Endodermal cell (in vitro differentiated cells): ENCODE results near the gene SLC29A2. TPM values are rescaled to one million over a fixed set of nuclear protein-coding genes. Genes with fewer than 3 reads are reported as not detected.
A peak's percentile ranks its signal among the peaks of the same experiment; 100 is the strongest.

Experiments used
- DNase-seq: peaks from one replicate; pipeline ENCODE4 v3.0.0-alpha.2; 2017
- H3K27ac ChIP-seq: 2 replicates; pipeline ENCODE4 v1.5.1; 2013; ENCODE audit warnings: mild to moderate bottlenecking, low read depth, low read length, moderate library complexity
- H3K27me3 ChIP-seq: 2 replicates; pipeline ENCODE4 v1.6.1; 2013; ENCODE audit warnings: mild to moderate bottlenecking, low read length, moderate library complexity; ENCODE audit not compliant: insufficient read depth, control insufficient read depth, poor library complexity, severe bottlenecking
- H3K36me3 ChIP-seq: 2 replicates; pipeline ENCODE4 v1.7.0; 2013; ENCODE audit warnings: mild to moderate bottlenecking, low read length, moderate library complexity; ENCODE audit not compliant: control insufficient read depth, insufficient read depth
- H3K4me1 ChIP-seq: one replicate; pipeline ENCODE4 v1.7.0; 2013; ENCODE audit warnings: low read length; ENCODE audit not compliant: control insufficient read depth, insufficient read depth
- H3K4me3 ChIP-seq: 2 replicates; pipeline ENCODE4 v1.5.1; 2013; ENCODE audit warnings: mild to moderate bottlenecking, low read length, moderate library complexity
- H3K9ac ChIP-seq: 2 replicates; pipeline ENCODE4 v1.6.1; 2013; ENCODE audit warnings: mild to moderate bottlenecking, low read length, moderate library complexity; ENCODE audit not compliant: poor library complexity, severe bottlenecking; ENCODE audit errors: extremely low read depth
- H3K9me3 ChIP-seq: 2 replicates; pipeline ENCODE4 v1.6.1; 2013; ENCODE audit warnings: mild to moderate bottlenecking, low read length, moderate library complexity; ENCODE audit not compliant: control insufficient read depth
- H3K27ac Mint-ChIP-seq: 2 replicates; pipeline ENCODE4 v1.8.0; 2020; ENCODE audit warnings: mixed read lengths
- H3K27me3 Mint-ChIP-seq: 2 replicates; pipeline ENCODE4 v1.8.0; 2021; ENCODE audit warnings: mild to moderate bottlenecking, mixed read lengths; ENCODE audit not compliant: insufficient read depth
- H3K36me3 Mint-ChIP-seq: 2 replicates; pipeline ENCODE4 v1.8.0; 2020; ENCODE audit warnings: low read depth, mixed read lengths
- H3K4me1 Mint-ChIP-seq: 2 replicates; pipeline ENCODE4 v1.8.0; 2020; ENCODE audit warnings: mixed read lengths
- H3K4me3 Mint-ChIP-seq: 2 replicates; pipeline ENCODE4 v1.8.0; 2020; ENCODE audit warnings: mild to moderate bottlenecking, moderate library complexity, mixed read lengths
- H3K9me3 Mint-ChIP-seq: 2 replicates; pipeline ENCODE4 v1.8.0; 2020; ENCODE audit warnings: mild to moderate bottlenecking, mixed read lengths
- WGBS, 2 experiments: methylation state at CpG; one replicate each; pipeline versions ENCODE4 v1.1.5 to v1.1.7; 2013; ENCODE audit warnings: missing lambda C conversion rate in 2 of 2, mixed read lengths in 1 of 2; ENCODE audit not compliant: insufficient coverage in 1 of 2, insufficient read length in 1 of 2; 5-methylcytosine and 5-hydroxymethylcytosine counted together
- total RNA-seq, 2 donors: library from RNA; stranded (reverse); fragmentation: NEBNext Ultra II Directional in 1 of 2; extraction: Animal tissue kit (Norgen Biotek cat#: 25700) in 1 of 2; gene quantifications; 2 replicates in 1 of 2; 3 replicates in 1 of 2; pipeline ENCODE4 v1.2.1, GENCODE V29; 2021
- TF ChIP-seq, protein P1 (sequence below): fragments of 200-600 bp; sonication (generic); conservative IDR thresholded peaks from 2 replicates; pipeline ENCODE4 v1.5.0; 2021; ENCODE audit warnings: antibody characterized with exemption, mild to moderate bottlenecking

The SLC29A2 gene
- total RNA-seq, 2 donors from 2014 or later = 30.8 to 32.4 TPM

GRCh38 chr11:66318600-66318970 lies 53.0 kb downstream of the SLC29A2 start:
- DNase-seq = no peak
- no peak overlapping the region for H3K4me3 Mint-ChIP-seq
- H3K36me3 ChIP-seq = no peaks in the 10 kb centered on the region
- H3K36me3 Mint-ChIP-seq = no peaks in the 10 kb centered on the region
- no peaks in the 10 kb centered on the region for H3K4me1 ChIP-seq
- WGBS, 2 experiments = 87 to 100% methylated on average over 2 to 3 of the region's 3 CpGs
- peaks cover 24% of the 10 kb centered on the region for H3K27me3 Mint-ChIP-seq
- peaks cover 9% of the 10 kb centered on the region for H3K4me1 Mint-ChIP-seq
- H3K9me3 Mint-ChIP-seq = peaks cover 19% of the 10 kb centered on the region
- H3K4me3 ChIP-seq = no peak overlapping the region
- no peaks in the 10 kb centered on the region for H3K27me3 ChIP-seq
- TF ChIP-seq, protein P1, sequence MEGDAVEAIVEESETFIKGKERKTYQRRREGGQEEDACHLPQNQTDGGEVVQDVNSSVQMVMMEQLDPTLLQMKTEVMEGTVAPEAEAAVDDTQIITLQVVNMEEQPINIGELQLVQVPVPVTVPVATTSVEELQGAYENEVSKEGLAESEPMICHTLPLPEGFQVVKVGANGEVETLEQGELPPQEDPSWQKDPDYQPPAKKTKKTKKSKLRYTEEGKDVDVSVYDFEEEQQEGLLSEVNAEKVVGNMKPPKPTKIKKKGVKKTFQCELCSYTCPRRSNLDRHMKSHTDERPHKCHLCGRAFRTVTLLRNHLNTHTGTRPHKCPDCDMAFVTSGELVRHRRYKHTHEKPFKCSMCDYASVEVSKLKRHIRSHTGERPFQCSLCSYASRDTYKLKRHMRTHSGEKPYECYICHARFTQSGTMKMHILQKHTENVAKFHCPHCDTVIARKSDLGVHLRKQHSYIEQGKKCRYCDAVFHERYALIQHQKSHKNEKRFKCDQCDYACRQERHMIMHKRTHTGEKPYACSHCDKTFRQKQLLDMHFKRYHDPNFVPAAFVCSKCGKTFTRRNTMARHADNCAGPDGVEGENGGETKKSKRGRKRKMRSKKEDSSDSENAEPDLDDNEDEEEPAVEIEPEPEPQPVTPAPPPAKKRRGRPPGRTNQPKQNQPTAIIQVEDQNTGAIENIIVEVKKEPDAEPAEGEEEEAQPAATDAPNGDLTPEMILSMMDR = no peak
- H3K27ac Mint-ChIP-seq = no peak overlapping the region
- no peak overlapping the region for H3K9ac ChIP-seq
- H3K9me3 ChIP-seq = no peaks in the 10 kb centered on the region
- H3K27ac ChIP-seq = no peak overlapping the region

DNA sequence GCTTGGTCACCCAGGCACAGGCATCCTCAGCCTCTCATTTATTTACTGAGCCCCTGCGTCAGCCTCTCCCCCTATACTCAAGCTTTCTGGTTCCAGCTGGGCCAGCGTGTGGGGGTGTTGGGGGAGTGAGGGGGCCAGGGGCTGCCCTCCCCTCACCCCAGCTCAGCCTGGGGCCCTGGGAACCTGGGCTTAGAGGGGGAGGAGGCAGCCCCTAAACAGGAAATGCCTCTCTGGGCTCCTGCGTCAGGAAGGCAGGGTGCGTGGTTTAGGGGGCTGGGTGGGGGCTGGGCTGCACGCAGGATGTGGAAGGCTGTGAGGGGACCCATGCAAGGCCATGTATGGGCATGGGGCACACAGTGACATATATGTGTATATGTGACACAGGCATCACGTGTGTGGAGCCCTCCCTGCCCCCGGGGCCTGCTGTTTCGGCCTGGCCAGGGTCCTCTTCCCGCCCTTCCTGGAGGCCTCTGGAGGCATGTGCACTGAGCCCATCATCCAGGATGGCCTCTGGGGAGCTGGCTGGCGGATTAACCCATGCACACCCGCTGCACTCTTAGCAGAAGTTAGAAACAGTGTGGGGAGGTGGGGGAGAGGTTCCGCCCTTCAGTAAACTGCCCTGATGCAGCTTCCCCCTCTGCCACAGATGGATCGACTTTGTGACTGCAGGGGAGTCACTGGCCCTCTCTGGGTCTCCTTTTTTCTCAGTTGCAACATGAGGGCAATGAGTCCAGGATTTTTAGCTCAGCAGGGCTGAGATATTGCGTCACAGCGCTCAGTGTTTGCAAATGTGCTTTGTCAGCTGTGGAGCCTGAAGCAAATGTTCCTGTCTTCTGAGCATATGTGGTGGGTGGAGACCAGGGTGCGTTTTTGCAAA lies 53.6 kb downstream of the SLC29A2 start:
- Histone ChIP-seq H3K4me1 (no peaks in the 10 kb centered on the region), H3K4me3 (no peak overlapping the region), H3K9ac (no peak overlapping the region), H3K36me3 (no peaks in the 10 kb centered on the region), H3K9me3 (no peaks in the 10 kb centered on the region), H3K27ac (peak overlapping the region; percentile 55), H3K27me3 (no peaks in the 10 kb centered on the region)
- H3K9me3 Mint-ChIP-seq = peaks cover 19% of the 10 kb centered on the region
- H3K4me1 Mint-ChIP-seq = peaks cover 9% of the 10 kb centered on the region
- no peak overlapping the region for H3K27ac Mint-ChIP-seq
- TF ChIP-seq, protein P1 = no peak
- peak overlapping the region; percentile 27 for H3K4me3 Mint-ChIP-seq
- 58 to 82% methylated on average over 9 to 15 of the region's 16 CpGs for whole genome bisulfite sequencing, 2 experiments
- DNase-seq = peak; percentile 78
- peaks cover 24% of the 10 kb centered on the region for H3K27me3 Mint-ChIP-seq
- H3K36me3 Mint-ChIP-seq = no peaks in the 10 kb centered on the region

DNA sequence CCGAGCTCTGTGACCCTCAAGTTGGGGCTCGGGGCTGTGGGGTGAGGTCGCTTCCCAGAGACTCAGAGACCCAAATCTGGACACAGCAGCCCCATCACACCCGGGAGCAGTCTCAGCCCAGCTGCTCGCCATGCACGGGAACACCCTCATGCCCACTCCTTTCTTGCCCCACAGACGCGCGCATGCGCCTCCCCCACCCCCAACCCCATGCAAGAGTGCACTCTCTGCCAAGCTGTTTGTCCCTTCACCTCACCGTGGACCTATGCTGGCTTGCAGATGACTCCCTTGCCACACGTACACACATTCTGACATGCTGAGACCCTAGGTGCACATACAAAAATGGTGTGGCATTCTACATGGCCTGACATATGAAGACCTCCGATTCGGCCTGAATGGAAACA lies 54.2 kb downstream of the SLC29A2 start:
- H3K27ac ChIP-seq = peak overlapping the region; percentile 55
- H3K27me3 ChIP-seq = no peaks in the 10 kb centered on the region
- no peak overlapping the region for H3K9ac ChIP-seq
- no peaks in the 10 kb centered on the region for H3K4me1 ChIP-seq
- 50 to 61% methylated on average over 13 to 14 of the region's 14 CpGs for whole genome bisulfite sequencing, 2 experiments
- peaks cover 19% of the 10 kb centered on the region for H3K9me3 Mint-ChIP-seq
- no peaks in the 10 kb centered on the region for H3K9me3 ChIP-seq
- H3K36me3 Mint-ChIP-seq = no peaks in the 10 kb centered on the region
- peak; percentile 73 for DNase-seq
- no peak overlapping the region for H3K27ac Mint-ChIP-seq
- no peaks in the 10 kb centered on the region for H3K36me3 ChIP-seq
- TF ChIP-seq, protein P1 = no peak
- no peak overlapping the region for H3K4me3 ChIP-seq
- H3K4me1 Mint-ChIP-seq = peaks cover 9% of the 10 kb centered on the region
- peaks cover 24% of the 10 kb centered on the region for H3K27me3 Mint-ChIP-seq
- peak overlapping the region; percentile 27 for H3K4me3 Mint-ChIP-seq
